GM18499 (cell line): ENCODE results near the gene CYREN.
"Not testable (repeated sequence)": the region's sequence is repeated elsewhere in the genome, so short reads cannot be mapped to it uniquely, and the experiment has no call there.

Experiments
- ATAC-seq: cut with Tn5 transposase; IDR thresholded peaks from one replicate; pipeline ENCODE4 v1.9.1; 2021; ENCODE audit warnings: moderate number of reproducible peaks; ENCODE audit not compliant: insufficient read depth, unreplicated experiment

The CYREN gene

GRCh38 chr7:135161669-135162068 lies 8.8 kb downstream of the CYREN start:
- no peak for ATAC-seq

DNA sequence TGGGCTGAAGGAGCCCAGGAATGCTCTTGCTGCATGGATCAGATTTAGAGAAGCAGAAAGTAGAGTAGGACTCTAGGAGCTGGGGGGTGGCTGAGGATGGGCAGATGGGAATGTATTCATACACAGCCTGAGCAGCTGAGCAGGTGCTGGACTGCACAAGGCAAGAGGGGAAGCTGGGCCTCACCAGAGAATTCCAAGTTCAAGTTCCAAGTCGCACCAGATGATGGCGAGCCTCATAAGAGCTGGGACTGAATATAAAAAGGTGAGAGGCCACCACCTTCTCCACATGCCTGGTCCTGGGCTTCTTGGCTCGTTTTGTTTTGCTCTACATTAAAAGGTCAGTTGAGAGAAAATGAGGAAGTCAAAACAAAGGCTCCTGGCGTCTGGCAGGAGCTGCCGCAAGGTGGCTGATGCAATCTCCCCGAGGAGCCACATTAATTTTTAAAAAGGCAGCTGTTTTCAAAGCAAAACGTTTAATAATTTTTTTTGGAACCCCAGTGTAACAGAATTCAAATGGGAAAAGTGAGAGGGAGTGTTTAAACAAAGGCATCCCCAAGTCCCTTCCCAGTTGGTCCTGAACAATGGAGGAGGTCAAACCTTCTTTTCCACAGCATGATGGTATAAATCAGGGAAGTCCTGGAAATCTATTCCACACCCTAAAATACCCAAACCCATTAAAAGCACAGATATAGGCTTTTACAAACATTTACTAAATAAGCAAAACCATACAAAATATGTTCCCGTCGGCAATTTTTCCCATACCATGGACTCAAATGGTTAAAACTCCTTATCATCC lies 9.5 kb downstream of the CYREN start:
- ATAC-seq: no peak

- ATAC-seq: peak; percentile 37
These were observed 10.2 kb downstream of the CYREN start for GRCh38 chr7:135160098-135160857.

- peak; percentile 21 for ATAC-seq
These were observed 11.0 kb downstream of the CYREN start for GRCh38 chr7:135159359-135160085.

DNA sequence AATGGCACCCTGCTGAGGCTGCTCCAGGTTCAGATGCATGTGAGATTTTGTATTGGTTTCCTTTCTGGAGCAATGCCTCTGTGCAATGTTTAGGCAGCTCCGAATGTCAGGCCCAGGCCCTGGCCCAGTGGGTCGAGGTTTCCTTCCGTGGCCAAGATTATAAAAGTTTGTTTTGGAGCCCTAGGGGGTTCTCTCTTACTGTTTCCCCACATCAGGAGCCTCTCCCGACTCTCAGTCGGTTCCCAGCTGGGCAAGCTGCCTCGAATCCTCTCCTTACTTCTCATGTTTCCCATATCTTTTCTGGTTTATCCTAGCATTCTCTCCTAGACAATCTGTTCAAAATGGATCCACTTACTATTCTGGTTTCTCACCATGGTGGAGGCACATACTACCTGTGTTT lies 11.6 kb downstream of the CYREN start:
- ATAC-seq: no peak

DNA sequence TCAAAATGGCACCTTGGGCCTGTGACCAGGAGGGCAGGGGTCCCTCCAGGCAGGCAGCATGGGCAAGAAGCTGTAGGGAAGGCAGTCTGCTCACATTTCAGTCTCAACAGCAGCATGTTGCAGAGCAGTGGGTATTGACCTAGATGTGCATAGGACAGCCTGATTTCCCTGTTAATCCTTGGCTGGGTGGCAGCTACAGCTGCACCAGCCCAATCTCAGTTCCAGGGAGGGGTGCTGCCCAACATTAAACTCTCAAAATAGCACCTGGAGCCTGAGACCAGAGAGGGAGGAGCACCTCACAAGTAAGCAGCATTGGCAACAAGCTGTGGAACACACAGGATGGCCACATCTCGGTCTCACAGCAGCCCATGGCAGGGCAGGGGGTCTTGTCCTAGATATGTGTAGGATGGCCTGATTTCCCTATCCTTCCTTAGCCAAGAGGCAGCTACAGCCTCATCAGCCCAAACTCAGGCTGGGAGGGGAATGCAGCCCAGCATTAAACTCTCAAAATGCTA lies 12.3 kb downstream of the CYREN start:
- no peak for ATAC-seq

GRCh38 chr7:135156290-135156689 lies 14.2 kb downstream of the CYREN start:
- no peak for ATAC-seq

- no peak for ATAC-seq
These were observed 15.8 kb downstream of the CYREN start for GRCh38 chr7:135154734-135155133.

DNA sequence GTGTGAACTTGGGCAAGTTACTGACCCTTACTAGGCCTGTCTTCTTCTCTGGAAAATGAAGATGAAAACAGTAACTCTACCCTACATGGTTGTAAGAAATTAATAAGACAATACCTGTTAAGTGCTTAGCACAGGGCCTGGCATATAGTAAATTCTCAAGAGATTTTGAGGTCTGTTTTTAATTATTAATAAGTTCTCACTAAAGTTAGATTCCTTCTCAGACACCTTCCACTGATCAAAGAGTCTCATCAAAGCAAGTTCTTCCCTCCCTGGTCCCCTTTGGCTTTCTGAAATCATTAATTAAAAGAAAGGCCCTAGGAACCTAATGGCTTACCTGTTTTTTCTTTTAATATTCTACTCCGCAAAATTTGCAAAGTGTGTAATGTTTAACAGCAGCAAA lies 18.1 kb downstream of the CYREN start:
- no peak for ATAC-seq

DNA sequence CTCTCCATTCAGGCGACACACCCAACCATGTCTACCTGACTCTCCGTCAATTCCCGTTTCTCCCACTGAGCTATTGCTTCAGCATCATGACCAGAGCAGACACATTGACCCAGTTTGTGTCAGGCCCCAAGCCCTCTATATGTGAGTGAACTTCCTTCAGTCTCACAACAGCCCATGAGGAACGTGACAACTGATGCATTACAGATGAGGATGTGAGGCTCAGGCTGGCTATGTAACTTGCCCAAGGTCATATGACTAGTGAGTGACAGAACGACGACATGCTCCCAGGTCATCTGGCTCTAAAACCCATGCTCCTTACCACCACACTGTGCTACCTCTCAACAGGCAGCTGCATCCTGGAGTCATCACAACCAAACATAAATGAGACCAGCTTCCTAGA lies 19.0 kb downstream of the CYREN start:
- no peak for ATAC-seq

GRCh38 chr7:135151132-135151531 lies 19.4 kb downstream of the CYREN start:
- no peak for ATAC-seq

GRCh38 chr7:135150072-135150782 lies 20.3 kb downstream of the CYREN start:
- ATAC-seq: no peak

DNA sequence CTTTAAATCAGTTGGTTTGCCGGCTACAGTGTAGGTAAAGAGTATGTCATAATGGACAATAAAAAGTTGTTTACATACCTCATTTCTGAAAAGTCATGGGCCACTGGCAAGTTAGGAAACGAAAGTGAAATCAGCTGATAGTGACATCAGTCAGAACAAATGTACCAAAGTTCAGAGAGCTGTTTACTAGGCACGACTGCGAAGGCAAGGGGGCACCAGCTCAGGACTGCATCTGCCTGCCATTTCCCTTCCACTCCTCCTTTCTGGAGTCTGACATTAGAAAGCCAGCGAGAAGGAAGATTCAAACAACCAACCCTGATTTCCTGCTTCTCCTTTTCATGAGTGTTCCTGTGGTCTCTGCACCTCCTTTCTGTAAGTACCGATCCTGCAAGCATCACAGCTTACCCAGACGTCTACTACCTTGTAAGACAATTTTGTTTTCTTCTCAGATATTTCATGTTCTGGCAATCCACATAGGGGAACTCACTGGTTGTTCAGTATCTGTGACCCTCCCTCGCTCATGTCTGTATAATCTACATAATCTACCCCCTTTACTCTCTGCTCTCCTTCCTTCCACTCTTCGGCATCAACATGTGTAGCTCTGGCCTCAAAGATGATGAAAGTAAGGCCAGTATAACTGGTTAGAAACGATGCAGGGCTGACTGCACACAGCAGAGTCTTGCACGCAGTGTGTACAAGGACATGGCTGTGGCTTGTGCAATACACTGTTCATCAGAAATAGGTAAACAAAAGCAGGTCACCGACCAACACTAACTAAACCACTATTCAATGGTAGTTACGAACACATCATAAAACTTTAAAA lies 22.4 kb downstream of the CYREN start, which contains the start of gene TMEM140:
TSS of gene TMEM140 (plus strand) at position 174 of the 823 bp plus-strand sequence. CDS start 16,370 bp downstream, outside the sequence.
- ATAC-seq: peak; percentile 52

- no peak for ATAC-seq
These were observed 23.1 kb downstream of the CYREN start for GRCh38 chr7:135147341-135147898.

GRCh38 chr7:135143885-135144668 lies 26.4 kb downstream of the CYREN start:
- no peak for ATAC-seq

- no peak for ATAC-seq
These were observed 40.9 kb downstream of the CYREN start for GRCh38 chr7:135129579-135129978.

GRCh38 chr7:135128931-135129330 lies 41.6 kb downstream of the CYREN start:
- no peak for ATAC-seq

- ATAC-seq: not testable (repeated sequence)
These were observed 45.9 kb downstream of the CYREN start for GRCh38 chr7:135124631-135125030.
